22Rv1 (cell line): ENCODE results near the gene RHBDF2.

ENCODE experiments used
- ZFX ChIP-seq: fragments of 450-650 bp; IDR thresholded peaks from 2 replicates; pipeline ENCODE4 v1.6.1; 2017; ENCODE audit warnings: antibody characterized with exemption, borderline replicate concordance
- TF ChIP-seq, protein P1 (sequence below): fragments of 450-650 bp; IDR thresholded peaks from 2 replicates; pipeline ENCODE4 v1.5.1; 2017; ENCODE audit warnings: mild to moderate bottlenecking

DNA sequence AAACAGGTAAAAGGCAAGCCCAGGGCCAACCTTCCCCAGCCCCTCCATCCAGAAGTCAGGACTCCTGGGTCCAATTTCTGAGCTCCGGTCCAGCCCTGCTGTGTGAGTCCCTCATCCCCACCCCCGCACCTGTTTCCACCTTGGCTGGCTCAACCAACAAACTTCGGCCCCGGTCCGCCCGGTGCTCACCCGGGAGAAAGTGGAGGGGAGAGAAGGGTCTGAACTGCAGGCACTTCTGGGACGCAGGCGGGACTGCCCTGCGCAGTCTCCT lies 541 bp downstream of the RHBDF2 start:
- TF ChIP-seq, protein P1, sequence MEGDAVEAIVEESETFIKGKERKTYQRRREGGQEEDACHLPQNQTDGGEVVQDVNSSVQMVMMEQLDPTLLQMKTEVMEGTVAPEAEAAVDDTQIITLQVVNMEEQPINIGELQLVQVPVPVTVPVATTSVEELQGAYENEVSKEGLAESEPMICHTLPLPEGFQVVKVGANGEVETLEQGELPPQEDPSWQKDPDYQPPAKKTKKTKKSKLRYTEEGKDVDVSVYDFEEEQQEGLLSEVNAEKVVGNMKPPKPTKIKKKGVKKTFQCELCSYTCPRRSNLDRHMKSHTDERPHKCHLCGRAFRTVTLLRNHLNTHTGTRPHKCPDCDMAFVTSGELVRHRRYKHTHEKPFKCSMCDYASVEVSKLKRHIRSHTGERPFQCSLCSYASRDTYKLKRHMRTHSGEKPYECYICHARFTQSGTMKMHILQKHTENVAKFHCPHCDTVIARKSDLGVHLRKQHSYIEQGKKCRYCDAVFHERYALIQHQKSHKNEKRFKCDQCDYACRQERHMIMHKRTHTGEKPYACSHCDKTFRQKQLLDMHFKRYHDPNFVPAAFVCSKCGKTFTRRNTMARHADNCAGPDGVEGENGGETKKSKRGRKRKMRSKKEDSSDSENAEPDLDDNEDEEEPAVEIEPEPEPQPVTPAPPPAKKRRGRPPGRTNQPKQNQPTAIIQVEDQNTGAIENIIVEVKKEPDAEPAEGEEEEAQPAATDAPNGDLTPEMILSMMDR, result no peak
- TF ChIP-seq ZFX, result no peak
